ENCODE results near the gene CORO1C. TPM values are rescaled to one million over a fixed set of nuclear protein-coding genes. Genes with fewer than 3 reads are reported as not detected.

CORO1C gene
- total RNA-seq, 1 experiment from 2014 or later = 138 TPM

GRCh38 chr12:108657130-108657745 lies 74.1 kb downstream of the CORO1C start:
- ATAC-seq (no peak), DNase-seq (ENCODE audit: low read depth, low spot score) (no peak)
- H3K4me3 ChIP-seq (replicated peaks in 1 of 2; ENCODE audit: low read depth in 1 of 2, low read length in 2 of 2) = no peak overlapping the region
- ChIA-PET CTCF (no interaction called here), RAD21 (ENCODE audit: low non-redundant PET in 1 of 2, low total read pairs in 2 of 2, uncharacterized antibody in 2 of 2, unreplicated experiment in 2 of 2) (no interaction called here), POLR2A (no interaction called here)
- no peaks in the 10 kb centered on the region for H3K27me3 ChIP-seq (ENCODE audit: insufficient read depth, low read length)
- H3K9ac ChIP-seq (ENCODE audit: low read length) = no peak overlapping the region
- no peaks in the 10 kb centered on the region for H4K20me1 ChIP-seq (ENCODE audit: insufficient read depth)
- TF ChIP-seq CEBPB (IDR thresholded peaks at IDR 0.05; ENCODE audit: low read depth) (no peak), ZFX (IDR thresholded peaks at IDR 0.05) (no peak), EGR1 (IDR thresholded peaks at IDR 0.05; ENCODE audit: low read depth) (no peak), EZH2 (IDR thresholded peaks at IDR 0.05) (no peak), POLR2AphosphoS5 (IDR thresholded peaks at IDR 0.05; ENCODE audit: low read depth, low read length) (no peak), ZNF274 (IDR thresholded peaks at IDR 0.05; ENCODE audit: low read depth, low read length) (no peak), ELF1 (IDR thresholded peaks at IDR 0.05; ENCODE audit: borderline replicate concordance, low read depth) (no peak), YY1 (IDR thresholded peaks at IDR 0.05; ENCODE audit: extremely low read depth, insufficient replicate concordance, low read depth, low read length) (no peak), CBX3 (IDR thresholded peaks at IDR 0.05; ENCODE audit: low read depth) (no peak), SIN3A (IDR thresholded peaks at IDR 0.05; ENCODE audit: low read depth) (no peak), TCF7L2 (IDR thresholded peaks at IDR 0.05; ENCODE audit: borderline replicate concordance, extremely low read depth, insufficient read depth, insufficient read length) (no peak), EZH2phosphoT487 (IDR thresholded peaks at IDR 0.05; ENCODE audit: borderline replicate concordance) (no peak), POLR2A (IDR thresholded peaks at IDR 0.05; ENCODE audit: borderline replicate concordance, extremely low read depth, insufficient read depth, insufficient read length) (no peak), RAD21 (IDR thresholded peaks at IDR 0.05; ENCODE audit: low read depth) (no peak), SP1 (IDR thresholded peaks at IDR 0.05; ENCODE audit: low read depth) (no peak), SRF (IDR thresholded peaks at IDR 0.05; ENCODE audit: low read depth) (no peak)
- TF ChIP-seq, protein P1, sequence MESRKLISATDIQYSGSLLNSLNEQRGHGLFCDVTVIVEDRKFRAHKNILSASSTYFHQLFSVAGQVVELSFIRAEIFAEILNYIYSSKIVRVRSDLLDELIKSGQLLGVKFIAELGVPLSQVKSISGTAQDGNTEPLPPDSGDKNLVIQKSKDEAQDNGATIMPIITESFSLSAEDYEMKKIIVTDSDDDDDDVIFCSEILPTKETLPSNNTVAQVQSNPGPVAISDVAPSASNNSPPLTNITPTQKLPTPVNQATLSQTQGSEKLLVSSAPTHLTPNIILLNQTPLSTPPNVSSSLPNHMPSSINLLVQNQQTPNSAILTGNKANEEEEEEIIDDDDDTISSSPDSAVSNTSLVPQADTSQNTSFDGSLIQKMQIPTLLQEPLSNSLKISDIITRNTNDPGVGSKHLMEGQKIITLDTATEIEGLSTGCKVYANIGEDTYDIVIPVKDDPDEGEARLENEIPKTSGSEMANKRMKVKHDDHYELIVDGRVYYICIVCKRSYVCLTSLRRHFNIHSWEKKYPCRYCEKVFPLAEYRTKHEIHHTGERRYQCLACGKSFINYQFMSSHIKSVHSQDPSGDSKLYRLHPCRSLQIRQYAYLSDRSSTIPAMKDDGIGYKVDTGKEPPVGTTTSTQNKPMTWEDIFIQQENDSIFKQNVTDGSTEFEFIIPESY (IDR thresholded peaks at IDR 0.05; ENCODE audit: extremely low read depth, insufficient replicate concordance, low read length) = no peak
- TF ChIP-seq, protein P2, sequence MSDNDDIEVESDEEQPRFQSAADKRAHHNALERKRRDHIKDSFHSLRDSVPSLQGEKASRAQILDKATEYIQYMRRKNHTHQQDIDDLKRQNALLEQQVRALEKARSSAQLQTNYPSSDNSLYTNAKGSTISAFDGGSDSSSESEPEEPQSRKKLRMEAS (IDR thresholded peaks at IDR 0.05) = no peak
- TF ChIP-seq, protein P3, sequence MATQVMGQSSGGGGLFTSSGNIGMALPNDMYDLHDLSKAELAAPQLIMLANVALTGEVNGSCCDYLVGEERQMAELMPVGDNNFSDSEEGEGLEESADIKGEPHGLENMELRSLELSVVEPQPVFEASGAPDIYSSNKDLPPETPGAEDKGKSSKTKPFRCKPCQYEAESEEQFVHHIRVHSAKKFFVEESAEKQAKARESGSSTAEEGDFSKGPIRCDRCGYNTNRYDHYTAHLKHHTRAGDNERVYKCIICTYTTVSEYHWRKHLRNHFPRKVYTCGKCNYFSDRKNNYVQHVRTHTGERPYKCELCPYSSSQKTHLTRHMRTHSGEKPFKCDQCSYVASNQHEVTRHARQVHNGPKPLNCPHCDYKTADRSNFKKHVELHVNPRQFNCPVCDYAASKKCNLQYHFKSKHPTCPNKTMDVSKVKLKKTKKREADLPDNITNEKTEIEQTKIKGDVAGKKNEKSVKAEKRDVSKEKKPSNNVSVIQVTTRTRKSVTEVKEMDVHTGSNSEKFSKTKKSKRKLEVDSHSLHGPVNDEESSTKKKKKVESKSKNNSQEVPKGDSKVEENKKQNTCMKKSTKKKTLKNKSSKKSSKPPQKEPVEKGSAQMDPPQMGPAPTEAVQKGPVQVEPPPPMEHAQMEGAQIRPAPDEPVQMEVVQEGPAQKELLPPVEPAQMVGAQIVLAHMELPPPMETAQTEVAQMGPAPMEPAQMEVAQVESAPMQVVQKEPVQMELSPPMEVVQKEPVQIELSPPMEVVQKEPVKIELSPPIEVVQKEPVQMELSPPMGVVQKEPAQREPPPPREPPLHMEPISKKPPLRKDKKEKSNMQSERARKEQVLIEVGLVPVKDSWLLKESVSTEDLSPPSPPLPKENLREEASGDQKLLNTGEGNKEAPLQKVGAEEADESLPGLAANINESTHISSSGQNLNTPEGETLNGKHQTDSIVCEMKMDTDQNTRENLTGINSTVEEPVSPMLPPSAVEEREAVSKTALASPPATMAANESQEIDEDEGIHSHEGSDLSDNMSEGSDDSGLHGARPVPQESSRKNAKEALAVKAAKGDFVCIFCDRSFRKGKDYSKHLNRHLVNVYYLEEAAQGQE (IDR thresholded peaks at IDR 0.05; ENCODE audit: low read depth) = no peak
- TF ChIP-seq, protein P4, sequence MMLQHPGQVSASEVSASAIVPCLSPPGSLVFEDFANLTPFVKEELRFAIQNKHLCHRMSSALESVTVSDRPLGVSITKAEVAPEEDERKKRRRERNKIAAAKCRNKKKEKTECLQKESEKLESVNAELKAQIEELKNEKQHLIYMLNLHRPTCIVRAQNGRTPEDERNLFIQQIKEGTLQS (IDR thresholded peaks at IDR 0.05) = no peak
- H3K4me1 ChIP-seq (ENCODE audit: control insufficient read depth in 1 of 2, insufficient read depth in 2 of 2, low read length in 2 of 2) = peaks cover 19 to 20% of the 10 kb centered on the region in 2 experiments
- BruUV-seq (replicated peaks) = no TSS peak
- intact Hi-C loops (cut with micrococcal nuclease) = no loop called here
- no peaks in the 10 kb centered on the region for H3K9me3 ChIP-seq (ENCODE audit: control insufficient read depth in 1 of 2, insufficient read depth in 1 of 2, low read depth in 1 of 2, low read length in 2 of 2)
- H3K27ac ChIP-seq (ENCODE audit: low read depth, low read length) = no peak overlapping the region
- peaks cover 0 to 10% of the 10 kb centered on the region in 2 experiments; a peak in 1 of 4 replicates for H3K36me3 ChIP-seq (ENCODE audit: control insufficient read depth in 1 of 2, insufficient read depth in 2 of 2, low read length in 2 of 2)
- H3K9me2 ChIP-seq (ENCODE audit: insufficient read depth) = no peaks in the 10 kb centered on the region
- no peak overlapping the region for H2AFZ ChIP-seq (ENCODE audit: low read depth, low read length, poor library complexity, severe bottlenecking)
- peaks cover 7% of the 10 kb centered on the region; the same call in 1 of the 2 replicates for H3K79me2 ChIP-seq (ENCODE audit: insufficient read depth, low read length)
- H3K4me2 ChIP-seq (ENCODE audit: low read length) = no peak overlapping the region

All from HCT116 (cell line).